Measurements from ENCODE around the gene KCNJ5. TPM values are rescaled to one million over a fixed set of nuclear protein-coding genes. Genes with fewer than 3 reads are reported as not detected.

KCNJ5 gene
- total and polyA plus RNA-seq, 2 experiments from 2014 or later = not detected

GRCh38 chr11:128940156-128940555, 49.0 kb downstream of the KCNJ5 start:
- Histone ChIP-seq H4K20me1 (replicated peaks; ENCODE audit: insufficient read depth) (no peaks in the 10 kb centered on the region), H3K27ac (ENCODE audit: low read depth) (no peak overlapping the region), H3K36me3 (ENCODE audit: insufficient read depth) (no peaks in the 10 kb centered on the region), H3K4me3 (no peak overlapping the region), H3K4me2 (no peak overlapping the region), H3K9me2 (ENCODE audit: insufficient read depth) (no peaks in the 10 kb centered on the region), H3K4me1 (ENCODE audit: insufficient read depth) (peaks cover 8% of the 10 kb centered on the region), H3K27me3 (ENCODE audit: insufficient read depth) (no peaks in the 10 kb centered on the region), H3K79me2 (replicated peaks; ENCODE audit: insufficient read depth) (no peaks in the 10 kb centered on the region), H3F3A (replicated peaks; ENCODE audit: low read depth) (no peaks in the 10 kb centered on the region), H2AFZ (peak overlapping the region; percentile 90; the same call in 1 of the 2 replicates)
- Mint-ChIP-seq H3K4me1 (peaks cover 24% of the 10 kb centered on the region), H3K4me3 (no peak overlapping the region), H3K27me3 (ENCODE audit: insufficient read depth, low read depth, poor library complexity) (peaks cover 10% of the 10 kb centered on the region), H3K9me3 (no peaks in the 10 kb centered on the region), H3K27ac (no peak overlapping the region), H3K36me3 (ENCODE audit: low read depth) (no peaks in the 10 kb centered on the region)
- DNase-seq (ENCODE audit: low spot score) = no peak
- no peak for TF ChIP-seq EZH2phosphoT487 (IDR thresholded peaks at IDR 0.05; ENCODE audit: unreplicated experiment)
- no peak for TF ChIP-seq ZNF462 (CRISPR knock-in tag; IDR thresholded peaks at IDR 0.05)
- TF ChIP-seq ZNF114 (CRISPR knock-in tag; IDR thresholded peaks at IDR 0.05) = no peak
- no peak for TF ChIP-seq CTCF (conservative IDR thresholded peaks at IDR 0.05; ENCODE audit: low read depth in 2 of 2)
- TF ChIP-seq JUNB (IDR thresholded peaks at IDR 0.05; ENCODE audit: unreplicated experiment) = no peak
- TF ChIP-seq CREB1 (CRISPR knock-in tag; IDR thresholded peaks at IDR 0.05; ENCODE audit: low read depth) = no peak
- TF ChIP-seq STAT1 (IDR thresholded peaks at IDR 0.05; ENCODE audit: unreplicated experiment) = no peak
- no peak for TF ChIP-seq ETS1 (IDR thresholded peaks at IDR 0.05)
- TF ChIP-seq POLR2AphosphoS5 (IDR thresholded peaks at IDR 0.05; ENCODE audit: low read depth) = no peak
- TF ChIP-seq ZNF331 (CRISPR knock-in tag; IDR thresholded peaks at IDR 0.05; ENCODE audit: low read depth) = no peak
- TF ChIP-seq NANOG (IDR thresholded peaks at IDR 0.05; ENCODE audit: borderline replicate concordance) = no peak
- no peak for TF ChIP-seq REST (IDR thresholded peaks at IDR 0.05; ENCODE audit: unreplicated experiment)
- TF ChIP-seq EZH2 (IDR thresholded peaks at IDR 0.05; ENCODE audit: low read depth, unreplicated experiment) = no peak
- no peak for ATAC-seq

Data from GM23338 (cell line).